Osteocyte (in vitro differentiated cells): ENCODE data around the gene TUBGCP2. TPM values are rescaled to one million over a fixed set of nuclear protein-coding genes. Genes with fewer than 3 reads are reported as not detected.
A peak's percentile ranks its signal among the peaks of the same experiment; 100 is the strongest.
"Not testable (repeated sequence)": the region's sequence is repeated elsewhere in the genome, so short reads cannot be mapped to it uniquely, and the experiment has no call there.

Experiments used
- DNase-seq: peaks from one replicate; pipeline ENCODE4 v3.0.0; 2021; ENCODE audit warnings: mixed read lengths; ENCODE audit not compliant: unreplicated experiment; ENCODE audit errors: extremely low spot score
- H3K27ac Mint-ChIP-seq: one replicate; pipeline ENCODE4 v1.8.0; 2021; ENCODE audit warnings: mild to moderate bottlenecking, mixed read lengths; ENCODE audit not compliant: unreplicated experiment
- H3K27me3 Mint-ChIP-seq: one replicate; pipeline ENCODE4 v1.8.0; 2021; ENCODE audit warnings: mixed read lengths; ENCODE audit not compliant: unreplicated experiment
- H3K36me3 Mint-ChIP-seq: one replicate; pipeline ENCODE4 v1.8.0; 2021; ENCODE audit warnings: mixed read lengths; ENCODE audit not compliant: unreplicated experiment
- H3K4me1 Mint-ChIP-seq: one replicate; pipeline ENCODE4 v1.8.0; 2021; ENCODE audit warnings: mixed read lengths; ENCODE audit not compliant: unreplicated experiment
- H3K4me3 Mint-ChIP-seq: one replicate; pipeline ENCODE4 v1.8.0; 2021; ENCODE audit warnings: mild to moderate bottlenecking, moderate library complexity, mixed read lengths; ENCODE audit not compliant: unreplicated experiment
- H3K9me3 Mint-ChIP-seq: one replicate; pipeline ENCODE4 v1.8.0; 2021; ENCODE audit warnings: mixed read lengths; ENCODE audit not compliant: unreplicated experiment
- total RNA-seq: library from RNA; stranded (reverse); gene quantifications from 2 replicates; pipeline ENCODE4 v1.2.1, GENCODE V29; 2021
- TF ChIP-seq, protein P1 (sequence below): fragments of 200-600 bp; sonication (generic); IDR thresholded peaks from 2 replicates; pipeline ENCODE4 v1.5.0; 2021; ENCODE audit warnings: antibody characterized with exemption, mild to moderate bottlenecking, moderate library complexity

Gene TUBGCP2
- total RNA-seq, 1 donor from 2014 or later, result 75.2 TPM

DNA sequence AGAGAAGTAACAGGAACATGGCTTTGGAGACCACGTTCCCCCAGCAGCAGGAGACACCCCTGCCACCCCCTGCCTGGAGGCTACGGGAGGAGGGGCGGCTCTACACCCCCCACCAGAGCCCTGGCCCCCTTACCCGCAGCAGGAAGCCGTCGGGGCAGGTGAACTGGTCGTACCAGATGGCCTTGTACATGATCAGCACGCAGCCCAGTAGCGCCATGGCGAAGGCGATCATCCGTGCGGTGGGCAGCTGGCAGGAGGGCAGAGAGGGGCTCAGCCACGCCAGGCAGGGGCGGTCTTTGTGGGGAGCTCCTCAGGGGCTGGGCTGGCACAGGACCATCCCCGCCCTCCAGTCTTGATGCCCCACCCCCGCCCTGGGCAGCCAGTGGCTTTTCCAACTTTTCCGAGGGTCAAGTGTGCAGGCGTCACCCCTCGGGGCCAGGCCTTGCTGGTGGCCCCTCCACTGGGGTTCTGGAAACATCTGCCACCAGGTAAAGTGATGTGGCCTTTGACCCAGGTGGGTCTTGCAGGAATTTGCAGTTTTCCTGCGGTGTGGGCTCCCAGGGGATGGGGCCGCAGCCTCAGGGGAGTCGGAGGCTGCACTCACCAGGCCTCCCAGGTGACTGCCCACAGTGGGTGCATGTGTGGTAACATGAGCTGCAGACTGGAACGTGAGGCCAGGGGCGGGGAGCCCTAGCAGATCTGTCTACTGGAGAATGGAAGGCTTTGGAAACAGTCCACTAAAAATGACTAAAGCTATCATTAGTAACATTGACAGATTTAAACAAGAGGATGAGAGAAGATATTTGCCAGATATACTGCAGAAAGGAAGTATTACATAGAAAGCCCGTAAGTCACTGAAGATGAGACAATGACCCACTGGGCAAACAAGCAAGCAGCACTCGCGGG lies 18.3 kb upstream of the TUBGCP2 start:
- DNase-seq, result no peak
- H3K27ac Mint-ChIP-seq, result no peak overlapping the region
- H3K27me3 Mint-ChIP-seq, result peaks cover 6% of the 10 kb centered on the region
- H3K36me3 Mint-ChIP-seq, result no peaks in the 10 kb centered on the region
- no peaks in the 10 kb centered on the region for H3K9me3 Mint-ChIP-seq
- H3K4me3 Mint-ChIP-seq, result peak overlapping the region; percentile 70
- H3K4me1 Mint-ChIP-seq, result peaks cover 45% of the 10 kb centered on the region
- TF ChIP-seq, protein P1, sequence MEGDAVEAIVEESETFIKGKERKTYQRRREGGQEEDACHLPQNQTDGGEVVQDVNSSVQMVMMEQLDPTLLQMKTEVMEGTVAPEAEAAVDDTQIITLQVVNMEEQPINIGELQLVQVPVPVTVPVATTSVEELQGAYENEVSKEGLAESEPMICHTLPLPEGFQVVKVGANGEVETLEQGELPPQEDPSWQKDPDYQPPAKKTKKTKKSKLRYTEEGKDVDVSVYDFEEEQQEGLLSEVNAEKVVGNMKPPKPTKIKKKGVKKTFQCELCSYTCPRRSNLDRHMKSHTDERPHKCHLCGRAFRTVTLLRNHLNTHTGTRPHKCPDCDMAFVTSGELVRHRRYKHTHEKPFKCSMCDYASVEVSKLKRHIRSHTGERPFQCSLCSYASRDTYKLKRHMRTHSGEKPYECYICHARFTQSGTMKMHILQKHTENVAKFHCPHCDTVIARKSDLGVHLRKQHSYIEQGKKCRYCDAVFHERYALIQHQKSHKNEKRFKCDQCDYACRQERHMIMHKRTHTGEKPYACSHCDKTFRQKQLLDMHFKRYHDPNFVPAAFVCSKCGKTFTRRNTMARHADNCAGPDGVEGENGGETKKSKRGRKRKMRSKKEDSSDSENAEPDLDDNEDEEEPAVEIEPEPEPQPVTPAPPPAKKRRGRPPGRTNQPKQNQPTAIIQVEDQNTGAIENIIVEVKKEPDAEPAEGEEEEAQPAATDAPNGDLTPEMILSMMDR, result no peak

DNA sequence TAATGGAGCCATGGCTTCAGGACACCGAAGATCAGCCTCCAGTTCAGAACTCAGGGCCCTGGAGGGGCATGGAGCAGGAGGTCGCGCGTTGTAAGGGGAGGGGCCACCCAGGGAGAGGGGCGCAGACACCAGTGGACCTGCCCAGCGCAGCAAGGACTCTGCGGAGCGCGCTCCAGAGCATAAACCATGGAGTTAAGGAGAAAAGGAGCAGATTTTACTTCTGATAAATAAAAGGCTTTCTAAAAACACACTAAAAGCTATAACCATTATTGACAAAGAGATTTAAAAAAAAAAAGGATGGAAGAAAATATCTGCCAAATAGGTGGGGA lies 17.5 kb upstream of the TUBGCP2 start:
- Mint-ChIP-seq H3K27ac (no peak overlapping the region), H3K9me3 (no peaks in the 10 kb centered on the region), H3K4me1 (peaks cover 45% of the 10 kb centered on the region), H3K4me3 (peak overlapping the region; percentile 70), H3K36me3 (no peaks in the 10 kb centered on the region), H3K27me3 (no peaks in the 10 kb centered on the region)
- TF ChIP-seq, protein P1, result no peak
- no peak for DNase-seq

DNA sequence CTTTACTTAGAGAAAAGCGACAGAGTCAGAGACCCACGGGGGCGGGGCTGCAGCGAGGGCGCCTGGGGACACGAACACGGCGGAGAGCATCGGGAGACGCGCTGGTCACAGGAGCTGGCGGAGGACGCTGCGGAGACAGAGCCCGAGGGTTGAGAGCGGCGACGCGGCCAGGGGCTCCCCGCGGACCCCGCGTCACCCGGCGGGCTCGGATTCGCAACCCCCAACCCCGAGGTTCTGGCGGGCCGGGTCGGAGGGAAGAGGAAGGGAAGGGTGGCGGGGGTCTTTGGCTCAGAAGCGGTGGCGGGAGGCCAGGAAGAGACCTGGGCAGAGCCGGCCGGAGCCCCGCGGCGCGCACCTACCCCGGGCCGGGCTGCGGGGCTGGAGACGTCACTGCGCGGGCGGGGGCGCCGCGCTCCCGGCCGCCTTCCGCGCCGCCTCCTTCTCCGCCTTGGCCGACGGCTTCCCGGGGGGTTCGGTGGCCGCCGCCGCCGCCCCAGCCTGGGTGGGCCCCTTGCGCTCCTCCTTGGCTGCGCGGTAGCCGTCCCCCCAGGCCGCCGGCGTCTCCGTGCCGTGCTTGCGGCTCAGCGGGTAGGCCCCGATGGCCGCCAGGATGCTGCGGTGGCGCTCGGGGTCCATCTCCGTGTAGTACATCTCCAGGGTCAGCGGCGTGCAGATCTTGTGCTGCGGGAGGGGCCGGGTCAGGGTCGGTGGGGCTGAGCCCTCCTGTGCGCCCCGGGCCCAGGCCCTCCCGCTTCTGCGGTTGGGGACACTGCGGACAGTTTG lies 17.0 kb upstream of the TUBGCP2 start:
- peaks cover 45% of the 10 kb centered on the region for H3K4me1 Mint-ChIP-seq
- TF ChIP-seq, protein P1, result no peak
- peak overlapping the region; percentile 79 for H3K27ac Mint-ChIP-seq
- H3K9me3 Mint-ChIP-seq, result no peaks in the 10 kb centered on the region
- DNase-seq, result peak; percentile 85
- H3K27me3 Mint-ChIP-seq, result no peaks in the 10 kb centered on the region
- H3K36me3 Mint-ChIP-seq, result no peaks in the 10 kb centered on the region
- H3K4me3 Mint-ChIP-seq, result peak overlapping the region; percentile 77

DNA sequence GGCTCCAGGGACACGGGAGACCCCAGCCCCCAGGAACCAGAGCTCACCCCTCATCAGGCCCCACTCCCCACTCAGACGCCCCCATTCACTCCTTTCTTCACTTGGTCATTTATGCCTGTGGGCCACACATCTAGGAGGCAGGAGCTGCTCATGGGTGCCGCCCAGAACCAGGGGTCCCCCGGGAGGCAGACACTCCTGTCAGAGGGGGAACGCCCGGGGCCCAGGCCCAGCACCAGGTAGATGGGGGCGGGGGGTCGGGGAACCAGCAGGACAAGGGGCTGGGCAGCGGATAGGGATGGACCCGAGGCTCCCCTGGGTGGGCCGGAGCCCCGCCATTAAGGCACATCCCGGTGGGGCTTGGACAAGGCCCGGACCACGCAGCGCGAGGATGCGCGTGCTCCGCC lies 16.2 kb upstream of the TUBGCP2 start:
- DNase-seq, result no peak
- Mint-ChIP-seq H3K36me3 (no peaks in the 10 kb centered on the region), H3K4me1 (peaks cover 42% of the 10 kb centered on the region), H3K9me3 (no peaks in the 10 kb centered on the region), H3K27me3 (no peaks in the 10 kb centered on the region), H3K4me3 (peak overlapping the region; percentile 52), H3K27ac (no peak overlapping the region)
- TF ChIP-seq, protein P1, result no peak

DNA sequence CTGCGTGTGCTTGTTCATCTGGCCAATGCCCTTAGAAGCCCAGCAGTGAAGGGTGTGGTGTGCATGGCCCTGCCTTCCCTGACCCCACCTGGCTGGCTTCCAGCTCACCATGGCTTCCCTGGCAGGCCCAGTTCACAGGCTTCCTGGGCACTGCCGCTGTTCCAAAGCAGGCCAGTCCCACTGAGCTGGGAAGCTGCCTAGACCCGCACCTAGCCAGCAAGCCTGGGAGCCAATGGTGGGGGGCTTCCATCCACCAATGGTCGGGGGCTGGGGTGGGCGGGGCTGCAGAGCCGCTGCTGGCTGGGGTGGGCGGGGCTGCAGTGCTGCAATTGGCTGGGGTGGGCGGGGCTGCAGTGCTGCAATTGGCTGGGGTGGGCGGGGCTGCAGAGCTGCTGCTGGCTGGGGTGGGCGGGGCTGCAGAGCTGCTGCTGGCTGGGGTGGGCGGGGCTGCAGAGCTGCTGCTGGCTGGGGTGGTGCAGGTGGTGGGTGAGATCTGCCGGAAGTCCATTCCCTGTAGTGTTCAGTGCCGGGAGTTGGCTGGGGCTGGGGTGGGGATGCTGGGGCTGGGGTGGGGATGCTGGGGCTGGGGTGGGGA lies 15.6 kb upstream of the TUBGCP2 start:
- Mint-ChIP-seq H3K27ac (no peak overlapping the region), H3K36me3 (no peaks in the 10 kb centered on the region), H3K27me3 (no peaks in the 10 kb centered on the region), H3K4me3 (peak overlapping the region; percentile 38), H3K9me3 (no peaks in the 10 kb centered on the region), H3K4me1 (peaks cover 37% of the 10 kb centered on the region)
- TF ChIP-seq, protein P1, result no peak
- peak; percentile 92 for DNase-seq

DNA sequence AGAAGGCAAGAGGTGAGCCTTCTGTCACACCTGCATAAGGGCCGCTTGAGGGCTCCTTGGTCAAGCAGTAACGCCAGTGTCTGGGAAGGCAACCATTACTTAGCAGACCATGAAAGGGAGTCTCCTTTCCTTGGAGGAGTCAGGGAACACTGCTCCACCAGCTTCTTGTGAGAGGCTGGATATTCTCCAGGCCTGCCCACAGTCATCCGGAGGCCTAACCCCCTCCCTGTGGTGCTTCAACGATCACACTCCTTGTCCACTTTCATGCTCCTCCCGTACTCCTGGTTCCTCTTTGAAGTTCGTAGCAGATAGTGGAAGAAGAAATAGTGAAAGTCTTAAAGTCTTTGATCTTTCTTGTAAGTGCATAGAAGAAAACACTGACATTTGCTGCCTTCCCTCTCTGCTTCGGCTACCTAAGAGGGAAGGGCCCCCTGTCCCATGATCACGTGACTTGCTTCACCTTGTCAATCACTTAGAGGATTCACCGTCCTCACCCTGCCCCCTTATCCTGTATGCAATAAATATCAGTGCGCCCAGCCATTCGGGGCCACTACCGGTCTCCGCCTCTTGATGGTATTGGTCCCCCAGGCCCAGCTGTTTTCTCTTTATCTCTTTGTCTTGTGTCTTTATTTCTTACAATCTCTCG lies 13.5 kb upstream of the TUBGCP2 start:
- not testable (repeated sequence) for H3K36me3 Mint-ChIP-seq, H3K27ac Mint-ChIP-seq, H3K9me3 Mint-ChIP-seq, H3K27me3 Mint-ChIP-seq, H3K4me3 Mint-ChIP-seq, DNase-seq
- peaks cover 24% of the 10 kb centered on the region for H3K4me1 Mint-ChIP-seq
